SK-N-SH (cell line): Measurements from ENCODE around the gene AHDC1.

ENCODE experiments used
- CHD2 ChIP-seq: fragments of 150-350 bp; IDR thresholded peaks from 2 replicates; pipeline ENCODE4 v1.6.1; 2018; ENCODE audit warnings: low read length; ENCODE audit not compliant: partially characterized antibody
- EZH2phosphoT487 ChIP-seq: fragments of 200-600 bp; sonication (generic); IDR thresholded peaks from 2 replicates; pipeline ENCODE4 v1.6.1; 2017; ENCODE audit warnings: low read depth, mixed run types, mild to moderate bottlenecking, antibody characterized with exemption, moderate library complexity, borderline replicate concordance
- JUND ChIP-seq: IDR thresholded peaks from 2 replicates; pipeline ENCODE4 v1.4.0; 2012
- RAD21 ChIP-seq: IDR thresholded peaks from 2 replicates; pipeline ENCODE4 v1.6.1; 2012; ENCODE audit warnings: mild to moderate bottlenecking, low read length
- RFX5 ChIP-seq: IDR thresholded peaks from 2 replicates; pipeline ENCODE4 v1.6.1; 2012; ENCODE audit warnings: mild to moderate bottlenecking, improper control_type of control experiment, low read length
- SIN3A ChIP-seq: IDR thresholded peaks from 2 replicates; pipeline ENCODE4 v1.6.1; 2012; ENCODE audit warnings: low read depth, mild to moderate bottlenecking, low read length, moderate library complexity, borderline replicate concordance
- SMC3 ChIP-seq: IDR thresholded peaks from 2 replicates; pipeline ENCODE4 v1.6.1; 2012; ENCODE audit warnings: low read depth, low read length, improper control_type of control experiment
- TCF12 ChIP-seq: IDR thresholded peaks from 2 replicates; pipeline ENCODE4 v1.4.0; 2012
- YY1 ChIP-seq: IDR thresholded peaks from 2 replicates; pipeline ENCODE4 v1.4.0; 2012; ENCODE audit warnings: low read depth, mild to moderate bottlenecking
- TF ChIP-seq, protein P1 (sequence below): fragments of 200-600 bp; sonication (generic); IDR thresholded peaks from 2 replicates; pipeline ENCODE4 v1.6.1; 2017; ENCODE audit warnings: antibody characterized with exemption, mild to moderate bottlenecking, moderate library complexity
- TF ChIP-seq, protein P2 (sequence below): fragments of 150-350 bp; IDR thresholded peaks from 2 replicates; pipeline ENCODE4 v1.6.1; 2016; ENCODE audit warnings: mild to moderate bottlenecking, low read depth, low read length
- TF ChIP-seq, protein P3 (sequence below): fragments of 150-350 bp; IDR thresholded peaks from 2 replicates; pipeline ENCODE4 v1.6.1; 2017; ENCODE audit warnings: antibody characterized with exemption, low read length, low read depth, borderline replicate concordance
- TF ChIP-seq, protein P4 (sequence below): IDR thresholded peaks from 2 replicates; pipeline ENCODE4 v1.4.0; 2012; ENCODE audit warnings: low read depth

DNA sequence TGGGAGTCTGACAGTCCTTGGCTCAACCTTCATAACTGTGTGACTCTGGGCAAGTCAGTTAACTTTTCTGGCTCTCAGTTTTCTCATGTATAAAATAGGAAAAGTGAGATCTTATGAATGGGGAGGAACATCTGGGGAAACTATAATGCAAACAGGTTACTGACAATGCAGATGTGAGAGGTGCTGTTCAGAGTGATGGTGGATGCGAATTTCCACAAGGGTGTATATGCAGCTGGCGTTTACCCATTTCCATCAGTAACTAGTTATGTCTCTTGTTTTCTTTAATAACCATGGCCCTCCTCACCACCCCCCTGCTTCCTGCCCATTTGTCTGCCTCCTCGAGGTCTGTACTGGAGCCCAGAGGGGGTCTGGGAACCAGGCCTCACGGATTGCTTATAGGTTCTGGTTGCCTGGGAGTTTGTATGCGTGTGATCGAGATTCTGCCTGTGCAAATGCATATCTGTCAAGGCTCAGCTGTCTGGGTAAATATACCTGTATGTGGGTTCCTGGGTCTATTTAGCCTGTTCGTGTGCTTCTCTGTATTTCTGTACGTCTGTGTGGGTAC, 44.4 kb downstream of the AHDC1 start:
- TF ChIP-seq SIN3A: no peak
- no peak for TF ChIP-seq CHD2
- TF ChIP-seq, protein P1, sequence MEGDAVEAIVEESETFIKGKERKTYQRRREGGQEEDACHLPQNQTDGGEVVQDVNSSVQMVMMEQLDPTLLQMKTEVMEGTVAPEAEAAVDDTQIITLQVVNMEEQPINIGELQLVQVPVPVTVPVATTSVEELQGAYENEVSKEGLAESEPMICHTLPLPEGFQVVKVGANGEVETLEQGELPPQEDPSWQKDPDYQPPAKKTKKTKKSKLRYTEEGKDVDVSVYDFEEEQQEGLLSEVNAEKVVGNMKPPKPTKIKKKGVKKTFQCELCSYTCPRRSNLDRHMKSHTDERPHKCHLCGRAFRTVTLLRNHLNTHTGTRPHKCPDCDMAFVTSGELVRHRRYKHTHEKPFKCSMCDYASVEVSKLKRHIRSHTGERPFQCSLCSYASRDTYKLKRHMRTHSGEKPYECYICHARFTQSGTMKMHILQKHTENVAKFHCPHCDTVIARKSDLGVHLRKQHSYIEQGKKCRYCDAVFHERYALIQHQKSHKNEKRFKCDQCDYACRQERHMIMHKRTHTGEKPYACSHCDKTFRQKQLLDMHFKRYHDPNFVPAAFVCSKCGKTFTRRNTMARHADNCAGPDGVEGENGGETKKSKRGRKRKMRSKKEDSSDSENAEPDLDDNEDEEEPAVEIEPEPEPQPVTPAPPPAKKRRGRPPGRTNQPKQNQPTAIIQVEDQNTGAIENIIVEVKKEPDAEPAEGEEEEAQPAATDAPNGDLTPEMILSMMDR: no peak
- TF ChIP-seq RFX5: no peak
- no peak for TF ChIP-seq YY1
- TF ChIP-seq, protein P2, sequence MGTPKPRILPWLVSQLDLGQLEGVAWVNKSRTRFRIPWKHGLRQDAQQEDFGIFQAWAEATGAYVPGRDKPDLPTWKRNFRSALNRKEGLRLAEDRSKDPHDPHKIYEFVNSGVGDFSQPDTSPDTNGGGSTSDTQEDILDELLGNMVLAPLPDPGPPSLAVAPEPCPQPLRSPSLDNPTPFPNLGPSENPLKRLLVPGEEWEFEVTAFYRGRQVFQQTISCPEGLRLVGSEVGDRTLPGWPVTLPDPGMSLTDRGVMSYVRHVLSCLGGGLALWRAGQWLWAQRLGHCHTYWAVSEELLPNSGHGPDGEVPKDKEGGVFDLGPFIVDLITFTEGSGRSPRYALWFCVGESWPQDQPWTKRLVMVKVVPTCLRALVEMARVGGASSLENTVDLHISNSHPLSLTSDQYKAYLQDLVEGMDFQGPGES: no peak
- no peak for TF ChIP-seq EZH2phosphoT487
- TF ChIP-seq, protein P3, sequence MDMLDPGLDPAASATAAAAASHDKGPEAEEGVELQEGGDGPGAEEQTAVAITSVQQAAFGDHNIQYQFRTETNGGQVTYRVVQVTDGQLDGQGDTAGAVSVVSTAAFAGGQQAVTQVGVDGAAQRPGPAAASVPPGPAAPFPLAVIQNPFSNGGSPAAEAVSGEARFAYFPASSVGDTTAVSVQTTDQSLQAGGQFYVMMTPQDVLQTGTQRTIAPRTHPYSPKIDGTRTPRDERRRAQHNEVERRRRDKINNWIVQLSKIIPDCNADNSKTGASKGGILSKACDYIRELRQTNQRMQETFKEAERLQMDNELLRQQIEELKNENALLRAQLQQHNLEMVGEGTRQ: no peak
- TF ChIP-seq JUND: no peak
- TF ChIP-seq SMC3: no peak
- no peak for TF ChIP-seq RAD21
- TF ChIP-seq, protein P4, sequence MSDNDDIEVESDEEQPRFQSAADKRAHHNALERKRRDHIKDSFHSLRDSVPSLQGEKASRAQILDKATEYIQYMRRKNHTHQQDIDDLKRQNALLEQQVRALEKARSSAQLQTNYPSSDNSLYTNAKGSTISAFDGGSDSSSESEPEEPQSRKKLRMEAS: no peak
- no peak for TF ChIP-seq TCF12
